Activated T-helper 2 cell treated with anti-CD3 and anti-CD28 coated beads, Interferon-gamma antibody, Interleukin-2, Interleukin-4, amounts not matched to agents 10 μg/mL and 5 μg/mL and 100 μg/mL, durations not matched to agents 14 hours and 24 hours and 36 hours (primary cell): ENCODE measurements around the gene SLC7A8. TPM values are rescaled to one million over a fixed set of nuclear protein-coding genes. Genes with fewer than 3 reads are reported as not detected.

Experiments
- DNase-seq: peaks from one replicate; pipeline ENCODE4 v3.0.0; 2021; ENCODE audit warnings: low spot score
- H3K27ac Mint-ChIP-seq: one replicate; pipeline ENCODE4 v1.8.0; 2021; ENCODE audit warnings: mixed read lengths
- H3K27me3 Mint-ChIP-seq: one replicate; pipeline ENCODE4 v1.8.0; 2021; ENCODE audit warnings: low read depth, mixed read lengths
- H3K36me3 Mint-ChIP-seq: one replicate; pipeline ENCODE4 v1.8.0; 2021; ENCODE audit warnings: low read depth, mixed read lengths
- H3K4me1 Mint-ChIP-seq: one replicate; pipeline ENCODE4 v1.8.0; 2021; ENCODE audit warnings: low read depth, mixed read lengths
- H3K4me3 Mint-ChIP-seq: one replicate; pipeline ENCODE4 v1.8.0; 2021; ENCODE audit warnings: low read depth, mild to moderate bottlenecking, moderate library complexity, mixed read lengths
- H3K9me3 Mint-ChIP-seq: one replicate; pipeline ENCODE4 v1.8.0; 2021; ENCODE audit warnings: mixed read lengths
- intact Hi-C: fragments of 100-400 bp; cut with micrococcal nuclease; formaldehyde crosslinking; loops from one replicate; pipeline ENCODE4 v1.15.1; 2023
- total RNA-seq: library from RNA; stranded (reverse); gene quantifications from 2 replicates; pipeline ENCODE4 v1.2.3, GENCODE V29; 2022

The SLC7A8 gene
- total RNA-seq, 1 donor from 2014 or later = 5.3 TPM

DNA sequence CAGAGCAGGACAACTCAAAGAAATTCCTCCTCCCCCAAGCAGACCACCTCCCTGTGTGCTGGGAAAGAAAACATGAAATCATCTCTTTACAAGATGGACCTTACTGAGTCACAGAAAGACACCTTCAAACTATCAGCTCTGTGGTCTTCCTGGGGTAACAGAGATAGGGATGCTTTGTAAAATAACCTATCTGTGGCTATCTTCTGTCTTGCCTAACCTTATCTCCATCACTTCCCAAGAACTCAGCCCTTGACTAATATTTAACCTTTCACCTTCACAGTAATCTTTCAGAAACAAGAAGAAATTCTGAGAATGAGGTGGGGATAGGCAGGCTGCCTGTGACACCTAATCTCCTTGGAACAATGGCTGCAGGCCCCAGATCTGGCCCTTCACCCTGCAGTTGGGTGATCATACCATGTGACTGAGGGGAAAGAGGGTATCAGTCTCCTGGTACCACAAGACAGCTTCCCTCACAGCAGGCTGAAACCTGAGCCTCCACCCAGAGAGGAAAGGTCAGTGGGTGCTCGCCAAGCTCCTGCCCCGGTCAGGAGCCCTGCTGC is 37.0 kb downstream of the SLC7A8 start:
- Mint-ChIP-seq H3K4me1 (peaks cover 29% of the 10 kb centered on the region), H3K27ac (peak overlapping the region; percentile 74), H3K4me3 (no peak overlapping the region), H3K27me3 (no peaks in the 10 kb centered on the region), H3K9me3 (no peaks in the 10 kb centered on the region), H3K36me3 (no peaks in the 10 kb centered on the region)
- intact Hi-C loops = no loop called here
- no peak for DNase-seq

GRCh38 chr14:23145794-23146350 is 37.6 kb downstream of the SLC7A8 start:
- peak overlapping the region; percentile 74 for H3K27ac Mint-ChIP-seq
- no peaks in the 10 kb centered on the region for H3K9me3 Mint-ChIP-seq
- H3K27me3 Mint-ChIP-seq = no peaks in the 10 kb centered on the region
- no peaks in the 10 kb centered on the region for H3K36me3 Mint-ChIP-seq
- intact Hi-C loops = no loop called here
- no peak for DNase-seq
- peaks cover 29% of the 10 kb centered on the region for H3K4me1 Mint-ChIP-seq
- H3K4me3 Mint-ChIP-seq = no peak overlapping the region

- intact Hi-C loops = no loop called here
- no peak overlapping the region for H3K27ac Mint-ChIP-seq
- DNase-seq = no peak
- H3K9me3 Mint-ChIP-seq = no peaks in the 10 kb centered on the region
- no peak overlapping the region for H3K4me3 Mint-ChIP-seq
- no peaks in the 10 kb centered on the region for H3K36me3 Mint-ChIP-seq
- H3K27me3 Mint-ChIP-seq = no peaks in the 10 kb centered on the region
- peaks cover 23% of the 10 kb centered on the region for H3K4me1 Mint-ChIP-seq
These were observed 39.5 kb downstream of the SLC7A8 start for GRCh38 chr14:23143911-23144310.

GRCh38 chr14:23142826-23143225 is 40.6 kb downstream of the SLC7A8 start:
- H3K27me3 Mint-ChIP-seq = no peaks in the 10 kb centered on the region
- H3K27ac Mint-ChIP-seq = no peak overlapping the region
- no peaks in the 10 kb centered on the region for H3K36me3 Mint-ChIP-seq
- peaks cover 17% of the 10 kb centered on the region for H3K4me1 Mint-ChIP-seq
- no peaks in the 10 kb centered on the region for H3K9me3 Mint-ChIP-seq
- no peak overlapping the region for H3K4me3 Mint-ChIP-seq
- no peak for DNase-seq
- intact Hi-C loops = no loop called here

GRCh38 chr14:23141706-23142444 is 41.6 kb downstream of the SLC7A8 start:
- Mint-ChIP-seq H3K27ac (no peak overlapping the region), H3K4me3 (no peak overlapping the region), H3K4me1 (peaks cover 13% of the 10 kb centered on the region), H3K27me3 (no peaks in the 10 kb centered on the region), H3K9me3 (no peaks in the 10 kb centered on the region), H3K36me3 (no peaks in the 10 kb centered on the region)
- intact Hi-C loops = no loop called here
- no peak for DNase-seq

- intact Hi-C loops = no loop called here
- no peaks in the 10 kb centered on the region for H3K27me3 Mint-ChIP-seq
- DNase-seq = no peak
- H3K27ac Mint-ChIP-seq = no peak overlapping the region
- no peaks in the 10 kb centered on the region for H3K36me3 Mint-ChIP-seq
- H3K9me3 Mint-ChIP-seq = no peaks in the 10 kb centered on the region
- H3K4me3 Mint-ChIP-seq = no peak overlapping the region
- H3K4me1 Mint-ChIP-seq = no peaks in the 10 kb centered on the region
These were observed 43.1 kb downstream of the SLC7A8 start for GRCh38 chr14:23140371-23140770.

DNA sequence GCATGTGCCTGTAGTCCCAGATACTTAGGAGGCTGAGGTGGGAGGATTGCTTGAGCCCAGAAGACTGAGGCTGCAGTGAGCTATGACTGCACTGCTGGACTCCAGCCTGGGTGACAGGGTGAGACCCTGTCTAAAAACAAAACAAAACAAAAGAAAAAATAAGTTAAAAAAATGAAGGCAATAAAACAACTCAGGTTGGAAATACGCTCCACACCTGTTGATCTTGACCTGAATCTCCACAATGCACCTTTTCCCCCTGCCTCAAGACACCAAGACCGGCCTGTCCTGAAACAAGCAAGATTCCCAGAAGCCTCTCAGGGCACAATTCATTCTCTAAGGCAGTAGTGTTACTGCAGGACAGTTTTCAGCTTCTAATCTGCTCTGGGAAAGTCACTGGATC is 43.6 kb downstream of the SLC7A8 start:
- intact Hi-C loops = no loop called here
- Mint-ChIP-seq H3K36me3 (no peaks in the 10 kb centered on the region), H3K9me3 (no peaks in the 10 kb centered on the region), H3K4me3 (no peak overlapping the region), H3K4me1 (no peaks in the 10 kb centered on the region), H3K27me3 (no peaks in the 10 kb centered on the region), H3K27ac (no peak overlapping the region)
- DNase-seq = no peak

- no peaks in the 10 kb centered on the region for H3K4me1 Mint-ChIP-seq
- intact Hi-C loops = no loop called here
- no peak overlapping the region for H3K27ac Mint-ChIP-seq
- H3K36me3 Mint-ChIP-seq = no peaks in the 10 kb centered on the region
- no peak for DNase-seq
- H3K9me3 Mint-ChIP-seq = no peaks in the 10 kb centered on the region
- H3K4me3 Mint-ChIP-seq = no peak overlapping the region
- H3K27me3 Mint-ChIP-seq = no peaks in the 10 kb centered on the region
These were observed 45.5 kb downstream of the SLC7A8 start for GRCh38 chr14:23137813-23138535.

DNA sequence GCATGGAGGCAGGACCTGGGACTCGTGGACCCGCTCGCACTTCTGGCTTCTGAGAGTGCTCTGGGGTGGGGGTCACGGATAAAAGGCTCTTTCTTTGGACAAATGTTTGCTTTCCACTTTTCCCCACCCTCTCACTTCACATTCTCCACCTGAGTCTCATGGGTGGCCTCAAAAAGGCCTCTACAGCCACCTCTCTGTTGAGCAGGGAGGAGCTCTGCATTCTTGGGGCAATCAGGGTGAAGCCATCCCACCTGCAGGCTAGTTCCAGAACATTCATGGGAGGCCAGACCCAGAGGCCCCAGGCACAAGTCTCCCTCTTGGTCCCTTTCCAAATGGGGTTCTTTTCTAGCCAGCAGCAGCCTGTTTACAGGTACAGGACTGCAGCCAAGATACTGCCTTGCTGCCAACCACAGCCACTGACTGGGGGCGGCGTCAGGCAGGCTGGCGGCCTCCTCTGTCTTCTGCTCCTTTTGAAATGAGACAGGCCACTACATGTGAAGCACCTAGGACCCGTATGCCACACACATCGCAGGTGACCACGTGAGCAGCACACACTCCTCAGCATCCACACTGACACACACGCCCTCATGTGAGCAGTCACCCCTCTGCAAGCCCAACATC is 46.2 kb downstream of the SLC7A8 start:
- H3K9me3 Mint-ChIP-seq = no peaks in the 10 kb centered on the region
- H3K27me3 Mint-ChIP-seq = no peaks in the 10 kb centered on the region
- H3K36me3 Mint-ChIP-seq = no peaks in the 10 kb centered on the region
- H3K4me3 Mint-ChIP-seq = no peak overlapping the region
- intact Hi-C loops = no loop called here
- DNase-seq = no peak
- no peak overlapping the region for H3K27ac Mint-ChIP-seq
- no peaks in the 10 kb centered on the region for H3K4me1 Mint-ChIP-seq

DNA sequence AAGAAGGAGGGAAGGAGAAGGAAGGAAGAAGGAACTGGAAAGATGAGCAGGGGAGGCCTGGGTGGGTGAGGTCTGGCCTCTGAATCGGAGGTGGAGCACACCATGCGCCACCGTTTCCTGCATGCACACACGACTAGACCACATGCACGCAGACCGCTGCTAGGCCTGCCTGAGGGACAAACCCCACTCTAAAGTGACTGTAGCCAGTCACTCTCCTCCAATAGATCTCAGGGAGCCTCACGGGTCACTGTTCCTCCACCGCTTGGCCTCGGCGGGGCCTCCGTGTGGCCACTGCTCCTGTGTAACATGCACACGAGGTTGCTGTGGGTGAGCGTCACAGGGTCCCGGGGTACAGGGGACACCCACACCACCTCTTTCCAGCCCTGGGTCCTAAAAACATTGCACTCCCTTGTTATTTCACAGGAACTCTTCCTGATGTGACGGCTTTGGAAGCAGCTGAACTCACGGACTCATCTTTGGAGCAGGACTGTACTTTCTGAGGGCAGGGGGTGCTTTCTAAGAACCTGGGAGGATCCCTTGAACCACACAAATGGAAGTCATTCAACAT is 46.8 kb downstream of the SLC7A8 start:
- Mint-ChIP-seq H3K4me1 (no peaks in the 10 kb centered on the region), H3K9me3 (no peaks in the 10 kb centered on the region), H3K27me3 (no peaks in the 10 kb centered on the region), H3K4me3 (no peak overlapping the region), H3K27ac (no peak overlapping the region), H3K36me3 (no peaks in the 10 kb centered on the region)
- DNase-seq = no peak
- intact Hi-C loops = no loop called here

GRCh38 chr14:23132970-23133369 is 50.5 kb downstream of the SLC7A8 start:
- Mint-ChIP-seq H3K36me3 (no peaks in the 10 kb centered on the region), H3K9me3 (no peaks in the 10 kb centered on the region), H3K27ac (no peak overlapping the region), H3K4me3 (no peak overlapping the region), H3K4me1 (peaks cover 2% of the 10 kb centered on the region), H3K27me3 (peaks cover 2% of the 10 kb centered on the region)
- intact Hi-C loops = no loop called here
- no peak for DNase-seq

- Mint-ChIP-seq H3K9me3 (no peaks in the 10 kb centered on the region), H3K27ac (no peak overlapping the region), H3K36me3 (no peaks in the 10 kb centered on the region), H3K27me3 (peaks cover 2% of the 10 kb centered on the region), H3K4me1 (peaks cover 4% of the 10 kb centered on the region), H3K4me3 (no peak overlapping the region)
- no peak for DNase-seq
- intact Hi-C loops = no loop called here
These were observed 52.0 kb downstream of the SLC7A8 start for GRCh38 chr14:23131482-23131881.
